Kidney epithelial cell (primary cell): Measurements from ENCODE around the gene CNPY2. TPM values are rescaled to one million over a fixed set of nuclear protein-coding genes. Genes with fewer than 3 reads are reported as not detected.
A peak's percentile ranks its signal among the peaks of the same experiment; 100 is the strongest.
"Not testable (repeated sequence)": the region's sequence is repeated elsewhere in the genome, so short reads cannot be mapped to it uniquely, and the experiment has no call there.

Experiments used
- DNase-seq: peaks from one replicate; pipeline ENCODE4 v3.0.0-alpha.2; 2010; ENCODE audit warnings: low read depth
- H3K27me3 ChIP-seq: 2 replicates; pipeline ENCODE4 v1.6.0; 2011; ENCODE audit warnings: low read length; ENCODE audit not compliant: control insufficient read depth, insufficient read depth
- H3K36me3 ChIP-seq: 2 replicates; pipeline ENCODE4 v1.5.1; 2011; ENCODE audit warnings: low read length; ENCODE audit not compliant: control insufficient read depth, insufficient read depth
- H3K4me3 ChIP-seq: 2 replicates; pipeline ENCODE4 v1.5.1; 2011; ENCODE audit warnings: low read depth, mild to moderate bottlenecking, control low read depth, low read length
- total RNA-seq: library from RNA; depleted of rRNA; stranded (reverse); fragments of >200 nt; gene quantifications from 2 replicates; pipeline ENCODE4 v1.2.3, GENCODE V29; 2015
- TF ChIP-seq, protein P1 (sequence below): IDR thresholded peaks from 2 replicates; pipeline ENCODE4 v1.5.1; 2011; ENCODE audit warnings: mild to moderate bottlenecking, moderate library complexity, low read length, control low read depth, inconsistent platforms; ENCODE audit not compliant: insufficient read depth, poor library complexity, severe bottlenecking

CNPY2 gene
- total RNA-seq, 1 donor from 2014 or later, result 150 TPM

GRCh38 chr12:56358836-56359532, 43.2 kb upstream of the CNPY2 start:
- Histone ChIP-seq H3K4me3 (peak overlapping the region; percentile 77), H3K27me3 (no peaks in the 10 kb centered on the region), H3K36me3 (peaks cover 3% of the 10 kb centered on the region)
- DNase-seq, result peak; percentile 35
- TF ChIP-seq, protein P1, sequence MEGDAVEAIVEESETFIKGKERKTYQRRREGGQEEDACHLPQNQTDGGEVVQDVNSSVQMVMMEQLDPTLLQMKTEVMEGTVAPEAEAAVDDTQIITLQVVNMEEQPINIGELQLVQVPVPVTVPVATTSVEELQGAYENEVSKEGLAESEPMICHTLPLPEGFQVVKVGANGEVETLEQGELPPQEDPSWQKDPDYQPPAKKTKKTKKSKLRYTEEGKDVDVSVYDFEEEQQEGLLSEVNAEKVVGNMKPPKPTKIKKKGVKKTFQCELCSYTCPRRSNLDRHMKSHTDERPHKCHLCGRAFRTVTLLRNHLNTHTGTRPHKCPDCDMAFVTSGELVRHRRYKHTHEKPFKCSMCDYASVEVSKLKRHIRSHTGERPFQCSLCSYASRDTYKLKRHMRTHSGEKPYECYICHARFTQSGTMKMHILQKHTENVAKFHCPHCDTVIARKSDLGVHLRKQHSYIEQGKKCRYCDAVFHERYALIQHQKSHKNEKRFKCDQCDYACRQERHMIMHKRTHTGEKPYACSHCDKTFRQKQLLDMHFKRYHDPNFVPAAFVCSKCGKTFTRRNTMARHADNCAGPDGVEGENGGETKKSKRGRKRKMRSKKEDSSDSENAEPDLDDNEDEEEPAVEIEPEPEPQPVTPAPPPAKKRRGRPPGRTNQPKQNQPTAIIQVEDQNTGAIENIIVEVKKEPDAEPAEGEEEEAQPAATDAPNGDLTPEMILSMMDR, result no peak

GRCh38 chr12:56351325-56351724, 35.5 kb upstream of the CNPY2 start:
- H3K36me3 ChIP-seq, result peaks cover 4% of the 10 kb centered on the region
- H3K27me3 ChIP-seq, result no peaks in the 10 kb centered on the region
- no peak for DNase-seq
- TF ChIP-seq, protein P1, result no peak
- H3K4me3 ChIP-seq, result no peak overlapping the region

- Histone ChIP-seq H3K4me3 (no peak overlapping the region), H3K27me3 (no peaks in the 10 kb centered on the region), H3K36me3 (peaks cover 4% of the 10 kb centered on the region)
- TF ChIP-seq, protein P1, result no peak
- DNase-seq, result no peak
Measured at GRCh38 chr12:56350662-56351061, 34.9 kb upstream of the CNPY2 start.

DNA sequence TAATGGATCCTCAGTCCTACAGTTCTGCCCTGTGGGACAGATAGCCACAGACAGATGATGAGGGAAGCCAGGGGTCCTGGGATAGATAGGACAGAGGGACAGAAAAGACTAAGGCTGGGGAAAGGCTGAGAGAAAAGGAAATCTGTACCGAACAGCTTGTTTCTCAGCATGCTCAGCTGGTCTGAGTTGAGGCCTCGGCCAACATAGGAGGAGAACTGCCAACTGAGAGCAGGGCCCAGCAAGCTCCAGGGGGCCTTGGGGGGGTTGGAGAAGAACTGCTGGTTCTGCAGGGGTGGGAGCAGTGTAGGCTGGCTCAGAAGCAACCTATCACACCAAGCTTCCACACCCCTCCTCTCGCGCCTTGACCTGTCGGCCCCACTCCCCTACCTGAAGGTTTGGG, 33.0 kb upstream of the CNPY2 start:
- DNase-seq, result no peak
- TF ChIP-seq, protein P1, result no peak
- Histone ChIP-seq H3K36me3 (peaks cover 3% of the 10 kb centered on the region), H3K27me3 (no peaks in the 10 kb centered on the region), H3K4me3 (no peak overlapping the region)

DNA sequence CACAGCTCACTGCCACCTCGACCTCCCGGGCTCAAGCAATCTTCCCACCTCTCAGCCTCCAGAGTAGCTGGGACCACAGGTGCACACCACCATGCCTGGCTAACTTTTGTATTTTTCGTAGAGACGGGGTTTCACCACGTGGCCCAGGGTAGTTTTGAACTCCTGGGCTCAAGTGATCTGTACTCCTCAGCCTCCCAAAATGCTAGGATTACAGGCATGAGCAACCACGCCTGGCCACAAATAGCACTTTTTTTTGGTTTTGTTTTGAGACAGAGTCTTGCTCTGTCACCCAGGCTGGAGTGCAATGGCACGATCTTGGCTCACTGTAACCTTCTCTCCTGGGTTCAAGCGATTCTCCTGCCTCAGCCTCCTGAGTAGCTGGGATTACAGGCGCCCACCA, 31.5 kb upstream of the CNPY2 start:
- H3K4me3 ChIP-seq, H3K27me3 ChIP-seq, DNase-seq, H3K36me3 ChIP-seq: not testable (repeated sequence)

- DNase-seq, result no peak
- Histone ChIP-seq H3K27me3 (no peaks in the 10 kb centered on the region), H3K4me3 (no peak overlapping the region), H3K36me3 (peaks cover 4% of the 10 kb centered on the region)
- TF ChIP-seq, protein P1, result no peak
Measured at GRCh38 chr12:56346675-56347074, 30.9 kb upstream of the CNPY2 start.

DNA sequence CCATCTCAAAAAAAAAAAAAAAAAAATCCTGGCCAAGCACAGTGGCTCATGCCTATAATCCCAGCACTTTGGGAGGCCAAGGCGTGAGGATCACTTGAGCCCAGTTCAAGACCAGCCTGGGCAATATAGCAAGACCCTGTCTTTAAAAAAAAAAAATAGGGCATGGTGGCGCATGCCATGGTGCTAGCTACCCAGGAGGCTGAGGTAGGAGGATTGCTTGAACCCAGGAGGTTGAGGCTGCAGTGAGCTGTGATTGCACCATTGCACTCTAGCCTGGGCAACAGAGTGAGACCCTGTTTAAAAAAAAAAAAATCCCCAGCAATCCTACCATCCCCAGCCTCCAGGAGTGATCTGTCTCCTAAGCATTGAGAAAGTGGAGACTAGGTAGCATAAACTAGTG, 26.5 kb upstream of the CNPY2 start:
- not testable (repeated sequence) for H3K27me3 ChIP-seq, H3K4me3 ChIP-seq, H3K36me3 ChIP-seq, DNase-seq
